Cardiac muscle cell (in vitro differentiated cells and primary cell): ENCODE measurements around the gene TNFAIP3. TPM values are rescaled to one million over a fixed set of nuclear protein-coding genes. Genes with fewer than 3 reads are reported as not detected.

Experiments used
- DNase-seq, 2 donors: peaks; one replicate each; pipeline versions ENCODE4 v3.0.0 to v3.0.0-alpha.2; 2010 to 2017; ENCODE audit warnings: low read depth in 1 of 2, low spot score in 1 of 2
- H3K27ac ChIP-seq: fragments of 200-600 bp; sonication (generic); 2 replicates; pipeline ENCODE4 v1.5.1; 2016
- H3K27me3 ChIP-seq: fragments of 200-600 bp; sonication (generic); 2 replicates; pipeline ENCODE4 v1.6.0; 2016; ENCODE audit warnings: control low read depth
- H3K36me3 ChIP-seq: fragments of 200-600 bp; sonication (generic); 2 replicates; pipeline ENCODE4 v1.5.1; 2016; ENCODE audit warnings: control low read depth
- H3K4me1 ChIP-seq: fragments of 200-600 bp; sonication (generic); 2 replicates; pipeline ENCODE4 v1.8.1; 2017; ENCODE audit warnings: low read depth, mild to moderate bottlenecking, mixed run types
- H3K4me3 ChIP-seq: fragments of 200-600 bp; sonication (generic); 2 replicates; pipeline ENCODE4 v1.5.1; 2016; ENCODE audit warnings: mild to moderate bottlenecking
- H3K9me3 ChIP-seq: fragments of 200-600 bp; sonication (generic); 2 replicates; pipeline ENCODE4 v1.5.1; 2017; ENCODE audit warnings: low read depth, mild to moderate bottlenecking, control low read depth
- CTCF ChIP-seq: IDR thresholded peaks from 2 replicates; pipeline ENCODE4 v1.5.1; 2012; ENCODE audit warnings: low read depth, mild to moderate bottlenecking, low read length
- polyA plus RNA-seq: library from polyadenylated mRNA; unstranded; fragments of >200 nt; fragmentation: Nextera tagmentation; extraction: Ambion mirVana; gene quantifications from 2 replicates; pipeline ENCODE4 v1.2.1, GENCODE V29; 2016
- total RNA-seq: library from RNA; depleted of rRNA; stranded (reverse); fragments of >200 nt; gene quantifications from 2 replicates; pipeline ENCODE4 v1.2.3, GENCODE V29; 2016

Gene TNFAIP3
- total and polyA plus RNA-seq, 2 experiments from 2014 or later = 7.9 TPM

GRCh38 chr6:137852811-137853210 lies 14.2 kb upstream of the TNFAIP3 start:
- Histone ChIP-seq H3K4me3 (no peak overlapping the region), H3K36me3 (no peaks in the 10 kb centered on the region), H3K27me3 (no peaks in the 10 kb centered on the region), H3K27ac (no peak overlapping the region), H3K4me1 (no peaks in the 10 kb centered on the region), H3K9me3 (no peaks in the 10 kb centered on the region)
- no peak for TF ChIP-seq CTCF
- DNase-seq = no peak

GRCh38 chr6:137853569-137854213 lies 13.4 kb upstream of the TNFAIP3 start:
- no peaks in the 10 kb centered on the region for H3K36me3 ChIP-seq

GRCh38 chr6:137856138-137856898 lies 10.7 kb upstream of the TNFAIP3 start:
- H3K36me3 ChIP-seq = no peaks in the 10 kb centered on the region
- no peak for DNase-seq
- no peak for TF ChIP-seq CTCF
- H3K27me3 ChIP-seq = no peaks in the 10 kb centered on the region
- peaks cover 12% of the 10 kb centered on the region for H3K4me1 ChIP-seq
- H3K4me3 ChIP-seq = no peak overlapping the region
- H3K9me3 ChIP-seq = no peaks in the 10 kb centered on the region
- H3K27ac ChIP-seq = no peak overlapping the region

More at GRCh38 chr6:137853569-137854213, 13.4 kb upstream of the TNFAIP3 start:
- Histone ChIP-seq H3K4me1 (no peaks in the 10 kb centered on the region), H3K4me3 (no peak overlapping the region), H3K27me3 (no peaks in the 10 kb centered on the region), H3K9me3 (no peaks in the 10 kb centered on the region), H3K27ac (no peak overlapping the region)
- no peak for DNase-seq
- TF ChIP-seq CTCF = no peak

- no peak for TF ChIP-seq CTCF
- Histone ChIP-seq H3K4me3 (no peak overlapping the region), H3K36me3 (no peaks in the 10 kb centered on the region), H3K4me1 (peaks cover 21% of the 10 kb centered on the region), H3K27ac (no peak overlapping the region), H3K9me3 (no peaks in the 10 kb centered on the region), H3K27me3 (no peaks in the 10 kb centered on the region)
- no peak for DNase-seq
Measured at GRCh38 chr6:137859025-137859424, 8.0 kb upstream of the TNFAIP3 start.

- TF ChIP-seq CTCF = no peak
- H3K27ac ChIP-seq = no peak overlapping the region
- DNase-seq = no peak
- no peaks in the 10 kb centered on the region for H3K9me3 ChIP-seq
- peaks cover 29% of the 10 kb centered on the region for H3K4me1 ChIP-seq
- H3K36me3 ChIP-seq = no peaks in the 10 kb centered on the region
- no peak overlapping the region for H3K4me3 ChIP-seq
- H3K27me3 ChIP-seq = no peaks in the 10 kb centered on the region
Measured at GRCh38 chr6:137860394-137861005, 6.6 kb upstream of the TNFAIP3 start.
